Measurements from ENCODE around the gene ALDH4A1. TPM values are rescaled to one million over a fixed set of nuclear protein-coding genes. Genes with fewer than 3 reads are reported as not detected.

Gene ALDH4A1
- total and polyA plus RNA-seq, 4 donors: 162 to 424 (median 244) TPM

DNA sequence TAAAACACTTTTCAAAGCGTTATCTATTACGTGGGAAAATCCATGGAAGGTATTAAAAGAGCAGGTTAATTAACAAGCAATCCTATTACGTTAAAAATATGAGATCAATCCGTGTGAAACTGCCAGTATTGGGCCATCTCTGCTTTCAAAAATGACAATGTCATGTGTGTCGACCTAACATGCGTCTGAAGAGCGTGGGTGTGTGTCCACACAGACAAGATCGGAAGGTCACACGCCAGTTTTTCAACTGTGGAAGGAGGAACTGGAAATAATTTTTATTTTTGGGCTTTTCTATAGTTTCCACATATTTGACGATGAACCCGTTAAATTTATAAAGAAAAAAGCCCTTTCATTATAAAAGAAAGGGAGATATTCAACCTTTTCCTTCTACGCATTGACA, 17.6 kb upstream of the ALDH4A1 start:
- WGBS: 92% methylated on average over 12 of the region's 12 CpGs
- Histone ChIP-seq H3K4me3 (ENCODE audit: low read depth in 1 of 3, low read length in 3 of 3) (no peak overlapping the region), H3K9ac (ENCODE audit: low read depth in 1 of 2, low read length in 2 of 2) (no peak overlapping the region), H3K4me1 (ENCODE audit: control insufficient read depth in 4 of 4, insufficient read depth in 4 of 4, low read length in 3 of 4) (peaks cover 8 to 22% (median 15%) of the 10 kb centered on the region in 4 donors), H3K27ac (ENCODE audit: low read depth in 1 of 2, low read length in 2 of 2) (no peak overlapping the region), H3K9me3 (ENCODE audit: control insufficient read depth in 4 of 4, low read length in 3 of 4) (no peaks in the 10 kb centered on the region), H3K27me3 (ENCODE audit: control insufficient read depth in 4 of 4, insufficient read depth in 4 of 4, low read length in 3 of 4) (no peaks in the 10 kb centered on the region), H3K36me3 (ENCODE audit: control insufficient read depth in 4 of 4, insufficient read depth in 3 of 4, low read depth in 1 of 4, low read length in 3 of 4) (peaks cover 0 to 24% (median 5%) of the 10 kb centered on the region in 4 donors)
- DNase-seq (ENCODE audit: low spot score): no peak
- TF ChIP-seq, protein P1, sequence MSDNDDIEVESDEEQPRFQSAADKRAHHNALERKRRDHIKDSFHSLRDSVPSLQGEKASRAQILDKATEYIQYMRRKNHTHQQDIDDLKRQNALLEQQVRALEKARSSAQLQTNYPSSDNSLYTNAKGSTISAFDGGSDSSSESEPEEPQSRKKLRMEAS (IDR thresholded peaks at IDR 0.05): no peak
- TF ChIP-seq TAF1 (conservative IDR thresholded peaks at IDR 0.05) (no peak), SP1 (IDR thresholded peaks at IDR 0.05) (no peak), HNF4A (conservative IDR thresholded peaks at IDR 0.05) (no peak), HNF4G (IDR thresholded peaks at IDR 0.05) (no peak), RAD21 (IDR thresholded peaks at IDR 0.05) (no peak), FOXA1 (IDR thresholded peaks at IDR 0.05) (no peak), EGR1 (IDR thresholded peaks at IDR 0.05; ENCODE audit: low read depth in 2 of 2) (no peak), GABPA (IDR thresholded peaks at IDR 0.05 in 1 of 2, conservative IDR thresholded peaks at IDR 0.05 in 1 of 2) (no peak), YY1 (IDR thresholded peaks at IDR 0.05) (no peak), NR2F2 (IDR thresholded peaks at IDR 0.05) (no peak)
- TF ChIP-seq, protein P2, sequence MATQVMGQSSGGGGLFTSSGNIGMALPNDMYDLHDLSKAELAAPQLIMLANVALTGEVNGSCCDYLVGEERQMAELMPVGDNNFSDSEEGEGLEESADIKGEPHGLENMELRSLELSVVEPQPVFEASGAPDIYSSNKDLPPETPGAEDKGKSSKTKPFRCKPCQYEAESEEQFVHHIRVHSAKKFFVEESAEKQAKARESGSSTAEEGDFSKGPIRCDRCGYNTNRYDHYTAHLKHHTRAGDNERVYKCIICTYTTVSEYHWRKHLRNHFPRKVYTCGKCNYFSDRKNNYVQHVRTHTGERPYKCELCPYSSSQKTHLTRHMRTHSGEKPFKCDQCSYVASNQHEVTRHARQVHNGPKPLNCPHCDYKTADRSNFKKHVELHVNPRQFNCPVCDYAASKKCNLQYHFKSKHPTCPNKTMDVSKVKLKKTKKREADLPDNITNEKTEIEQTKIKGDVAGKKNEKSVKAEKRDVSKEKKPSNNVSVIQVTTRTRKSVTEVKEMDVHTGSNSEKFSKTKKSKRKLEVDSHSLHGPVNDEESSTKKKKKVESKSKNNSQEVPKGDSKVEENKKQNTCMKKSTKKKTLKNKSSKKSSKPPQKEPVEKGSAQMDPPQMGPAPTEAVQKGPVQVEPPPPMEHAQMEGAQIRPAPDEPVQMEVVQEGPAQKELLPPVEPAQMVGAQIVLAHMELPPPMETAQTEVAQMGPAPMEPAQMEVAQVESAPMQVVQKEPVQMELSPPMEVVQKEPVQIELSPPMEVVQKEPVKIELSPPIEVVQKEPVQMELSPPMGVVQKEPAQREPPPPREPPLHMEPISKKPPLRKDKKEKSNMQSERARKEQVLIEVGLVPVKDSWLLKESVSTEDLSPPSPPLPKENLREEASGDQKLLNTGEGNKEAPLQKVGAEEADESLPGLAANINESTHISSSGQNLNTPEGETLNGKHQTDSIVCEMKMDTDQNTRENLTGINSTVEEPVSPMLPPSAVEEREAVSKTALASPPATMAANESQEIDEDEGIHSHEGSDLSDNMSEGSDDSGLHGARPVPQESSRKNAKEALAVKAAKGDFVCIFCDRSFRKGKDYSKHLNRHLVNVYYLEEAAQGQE (IDR thresholded peaks at IDR 0.05): no peak
- TF ChIP-seq, protein P3, sequence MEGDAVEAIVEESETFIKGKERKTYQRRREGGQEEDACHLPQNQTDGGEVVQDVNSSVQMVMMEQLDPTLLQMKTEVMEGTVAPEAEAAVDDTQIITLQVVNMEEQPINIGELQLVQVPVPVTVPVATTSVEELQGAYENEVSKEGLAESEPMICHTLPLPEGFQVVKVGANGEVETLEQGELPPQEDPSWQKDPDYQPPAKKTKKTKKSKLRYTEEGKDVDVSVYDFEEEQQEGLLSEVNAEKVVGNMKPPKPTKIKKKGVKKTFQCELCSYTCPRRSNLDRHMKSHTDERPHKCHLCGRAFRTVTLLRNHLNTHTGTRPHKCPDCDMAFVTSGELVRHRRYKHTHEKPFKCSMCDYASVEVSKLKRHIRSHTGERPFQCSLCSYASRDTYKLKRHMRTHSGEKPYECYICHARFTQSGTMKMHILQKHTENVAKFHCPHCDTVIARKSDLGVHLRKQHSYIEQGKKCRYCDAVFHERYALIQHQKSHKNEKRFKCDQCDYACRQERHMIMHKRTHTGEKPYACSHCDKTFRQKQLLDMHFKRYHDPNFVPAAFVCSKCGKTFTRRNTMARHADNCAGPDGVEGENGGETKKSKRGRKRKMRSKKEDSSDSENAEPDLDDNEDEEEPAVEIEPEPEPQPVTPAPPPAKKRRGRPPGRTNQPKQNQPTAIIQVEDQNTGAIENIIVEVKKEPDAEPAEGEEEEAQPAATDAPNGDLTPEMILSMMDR (IDR thresholded peaks at IDR 0.05; ENCODE audit: low read depth, low read length, missing input control): no peak

DNA sequence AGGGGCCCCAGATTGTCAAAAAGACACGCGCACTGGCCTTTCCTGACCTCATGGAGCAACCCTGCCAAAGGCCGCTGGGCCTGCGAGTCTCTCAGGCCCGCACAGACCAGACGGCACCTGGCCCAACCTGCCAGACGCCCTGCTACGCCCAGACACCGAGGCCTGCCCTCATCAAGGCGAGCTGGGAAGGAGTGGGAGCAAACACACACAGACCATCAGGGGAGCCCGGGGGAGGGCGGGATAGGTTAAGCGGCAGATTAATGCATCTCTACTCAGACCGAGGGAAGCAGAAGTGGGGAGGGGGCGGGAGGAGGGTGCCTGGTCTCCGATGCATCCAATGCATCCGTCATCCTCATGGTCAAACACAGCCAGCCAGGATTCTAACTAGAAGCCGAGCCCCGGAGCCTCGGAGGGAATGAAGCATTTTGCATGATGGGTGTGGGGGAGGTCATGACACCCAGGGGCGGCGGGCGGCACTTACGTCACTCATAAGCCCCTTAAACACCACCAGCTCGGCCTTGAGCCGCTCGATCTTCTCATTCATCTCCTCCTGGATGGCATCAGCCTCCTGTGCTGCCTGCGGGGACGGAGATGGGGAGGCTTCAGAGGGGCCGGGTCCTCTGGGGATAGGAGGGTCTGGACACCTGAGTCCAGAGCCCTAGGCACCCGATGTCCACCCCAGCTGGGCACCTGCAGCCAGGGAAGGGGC, 17.0 kb upstream of the ALDH4A1 start:
- TF ChIP-seq, protein P1 (IDR thresholded peaks at IDR 0.05): no peak
- TF ChIP-seq, protein P2 (IDR thresholded peaks at IDR 0.05): no peak
- TF ChIP-seq RXRA (IDR thresholded peaks at IDR 0.05) (no peak), SP1 (IDR thresholded peaks at IDR 0.05) (no peak), GABPA (IDR thresholded peaks at IDR 0.05 in 1 of 2, conservative IDR thresholded peaks at IDR 0.05 in 1 of 2) (no peak), RAD21 (IDR thresholded peaks at IDR 0.05) (no peak), TAF1 (conservative IDR thresholded peaks at IDR 0.05) (no peak), YY1 (IDR thresholded peaks at IDR 0.05) (no peak)
- TF ChIP-seq, protein P4, sequence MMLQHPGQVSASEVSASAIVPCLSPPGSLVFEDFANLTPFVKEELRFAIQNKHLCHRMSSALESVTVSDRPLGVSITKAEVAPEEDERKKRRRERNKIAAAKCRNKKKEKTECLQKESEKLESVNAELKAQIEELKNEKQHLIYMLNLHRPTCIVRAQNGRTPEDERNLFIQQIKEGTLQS (IDR thresholded peaks at IDR 0.05): no peak
- no peak overlapping the region for H3K4me3 ChIP-seq (ENCODE audit: low read depth in 1 of 3, low read length in 3 of 3)
- no peak overlapping the region for H3K9ac ChIP-seq (ENCODE audit: low read depth in 1 of 2, low read length in 2 of 2)
- H3K9me3 ChIP-seq (ENCODE audit: control insufficient read depth in 4 of 4, low read length in 3 of 4): no peaks in the 10 kb centered on the region
- no peaks in the 10 kb centered on the region for H3K27me3 ChIP-seq (ENCODE audit: control insufficient read depth in 4 of 4, insufficient read depth in 4 of 4, low read length in 3 of 4)
- no peak for DNase-seq (ENCODE audit: low spot score)
- H3K27ac ChIP-seq (ENCODE audit: low read depth in 1 of 2, low read length in 2 of 2): no peak overlapping the region
- WGBS: 93% methylated on average over 31 of the region's 31 CpGs
- peaks cover 8 to 22% (median 15%) of the 10 kb centered on the region in 4 donors for H3K4me1 ChIP-seq (ENCODE audit: control insufficient read depth in 4 of 4, insufficient read depth in 4 of 4, low read length in 3 of 4)
- H3K36me3 ChIP-seq (ENCODE audit: control insufficient read depth in 4 of 4, insufficient read depth in 3 of 4, low read depth in 1 of 4, low read length in 3 of 4): peaks cover 0 to 24% (median 5%) of the 10 kb centered on the region in 4 donors

All from liver (tissue), 9 donors.